GM21390 (cell line): ENCODE results near the gene ZNF672.
"Not testable (repeated sequence)": the region's sequence is repeated elsewhere in the genome, so short reads cannot be mapped to it uniquely, and the experiment has no call there.

Source experiments
- ATAC-seq: cut with Tn5 transposase; IDR thresholded peaks from one replicate; pipeline ENCODE4 v1.9.1; 2021; ENCODE audit not compliant: unreplicated experiment

The ZNF672 gene

DNA sequence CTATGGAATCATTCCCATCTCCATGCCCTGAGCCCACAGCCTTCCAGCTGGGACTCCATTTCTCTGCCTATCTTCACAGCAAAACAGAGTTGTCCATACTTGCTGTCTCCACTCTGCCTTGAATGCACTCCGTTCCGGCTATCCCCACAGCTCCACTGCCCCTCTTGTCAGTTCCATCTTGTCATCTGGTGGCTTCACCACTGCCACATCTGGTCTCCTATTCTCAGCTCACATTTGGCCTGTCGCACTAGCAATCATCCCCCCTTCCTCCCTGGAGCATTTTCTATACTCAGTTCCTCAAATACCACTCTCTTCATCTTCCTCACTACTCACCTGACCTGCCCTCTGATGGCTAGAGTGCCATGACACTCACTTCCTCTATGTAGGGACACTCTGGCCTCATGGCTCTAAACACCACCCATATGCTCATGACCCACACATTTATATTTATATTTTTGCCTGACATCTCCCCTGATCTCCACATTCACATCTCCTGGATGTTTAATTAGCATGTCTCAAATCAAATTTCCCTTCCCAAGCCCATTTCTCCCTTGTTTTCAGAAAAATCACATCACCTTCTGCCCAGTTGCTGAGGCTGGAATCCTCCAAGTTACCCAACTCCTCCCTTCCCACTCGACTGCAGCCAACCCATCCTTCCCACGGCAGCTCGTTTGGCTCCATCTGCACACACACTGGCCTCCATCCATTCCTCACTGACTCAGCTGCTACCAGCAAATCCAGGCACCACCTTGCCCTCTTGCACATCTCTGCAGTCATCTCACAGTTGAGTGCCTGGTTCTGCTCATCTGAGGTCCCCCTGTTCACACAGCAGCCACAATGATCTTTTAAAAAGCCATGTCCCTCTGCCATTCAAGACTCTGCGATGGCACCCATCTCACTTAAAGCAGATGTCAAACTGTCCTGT lies 14.7 kb downstream of the ZNF672 start:
- peak; percentile 39 for ATAC-seq

DNA sequence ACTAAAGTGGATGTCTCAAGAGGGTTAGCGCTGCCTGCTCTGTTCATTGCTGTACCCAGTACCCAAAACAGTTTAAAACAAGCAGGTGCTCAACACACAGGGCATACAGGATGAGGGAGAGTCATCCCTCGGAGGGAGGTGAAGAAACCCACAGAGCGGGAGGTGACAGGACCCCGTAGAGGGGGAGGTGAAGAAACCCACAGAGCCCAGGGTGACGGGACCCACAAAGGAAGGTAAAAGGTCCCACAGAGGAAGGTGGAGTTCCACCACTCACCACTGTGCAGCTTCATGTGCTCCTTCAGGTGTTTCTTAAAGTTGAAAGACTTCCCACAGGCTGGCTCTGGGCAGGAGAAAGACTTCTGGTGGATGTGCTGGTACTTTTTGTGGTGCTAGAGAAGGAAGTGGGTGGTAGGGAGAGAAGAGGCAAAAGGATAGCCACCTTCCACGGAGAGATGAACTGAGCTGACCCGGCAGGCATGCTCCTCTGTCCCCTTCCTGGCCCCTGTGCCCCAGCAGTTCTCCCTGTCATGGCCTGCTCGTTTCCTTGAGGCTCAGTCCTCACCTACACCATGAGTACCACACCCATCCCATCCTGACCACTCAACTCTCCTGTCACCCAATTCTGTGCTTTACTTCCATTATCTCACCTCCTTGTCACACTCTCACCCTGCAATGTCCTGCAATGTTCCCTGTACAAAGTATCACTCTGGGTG lies 15.8 kb downstream of the ZNF672 start:
- ATAC-seq: no peak

DNA sequence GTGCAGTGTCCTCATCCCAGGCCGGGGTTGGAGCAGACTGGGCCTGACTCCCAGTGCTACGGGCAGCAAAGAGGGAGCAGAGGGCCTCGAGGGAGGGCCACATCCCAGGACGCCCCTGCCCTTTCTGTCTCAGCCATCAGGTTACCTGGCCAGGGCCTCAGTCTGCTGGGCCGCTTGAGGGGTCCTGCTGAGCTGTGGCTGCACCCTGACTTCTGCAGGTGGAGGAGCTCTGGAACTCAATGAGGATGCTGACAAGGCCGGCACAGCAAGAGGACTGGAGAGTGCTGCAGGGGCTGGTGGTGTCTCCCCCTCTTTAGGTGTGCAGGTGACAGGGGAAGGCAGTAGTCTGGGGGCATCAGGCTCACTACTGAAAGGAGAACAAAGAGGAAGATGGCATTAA lies 17.6 kb downstream of the ZNF672 start:
- ATAC-seq: no peak

DNA sequence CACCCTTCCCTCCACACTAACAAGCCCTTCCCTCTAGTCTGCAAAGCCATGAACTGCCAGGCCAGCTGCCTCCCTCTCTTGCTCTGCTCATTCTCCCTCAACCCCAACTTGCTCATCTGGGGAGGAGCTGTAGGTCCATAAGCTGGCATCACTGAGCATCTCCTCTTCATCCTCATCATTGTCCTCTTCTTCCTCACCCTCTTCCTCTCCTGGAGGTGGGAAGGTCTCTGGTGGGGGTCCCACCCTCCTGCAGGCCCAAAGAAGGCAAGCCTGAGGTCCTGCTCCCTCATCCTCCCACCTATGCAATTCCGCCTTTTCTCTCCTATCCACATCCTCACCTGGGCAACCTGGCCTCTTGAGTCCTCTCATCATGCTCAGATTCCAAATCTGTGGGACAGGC lies 18.2 kb downstream of the ZNF672 start:
- ATAC-seq: no peak

DNA sequence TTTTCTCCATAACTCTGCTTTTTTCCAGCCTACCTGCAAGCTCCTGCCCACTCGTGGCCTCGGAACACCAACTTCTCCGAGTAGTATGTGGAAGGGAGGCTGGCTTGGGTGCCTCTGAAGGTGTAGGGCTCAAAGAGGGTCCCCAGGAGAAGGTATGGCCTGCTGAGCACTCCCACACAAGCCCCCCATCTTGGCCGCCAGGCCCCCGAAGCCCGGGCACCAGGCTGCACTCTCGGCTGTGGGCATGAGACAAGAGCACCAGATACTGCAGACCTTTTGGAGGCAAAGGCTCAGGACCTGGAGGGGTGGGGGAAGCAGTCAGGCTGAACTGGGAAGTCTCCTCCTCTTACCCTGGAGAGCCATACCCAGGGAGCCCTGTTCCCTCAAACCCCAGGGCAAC lies 19.2 kb downstream of the ZNF672 start:
- no peak for ATAC-seq

DNA sequence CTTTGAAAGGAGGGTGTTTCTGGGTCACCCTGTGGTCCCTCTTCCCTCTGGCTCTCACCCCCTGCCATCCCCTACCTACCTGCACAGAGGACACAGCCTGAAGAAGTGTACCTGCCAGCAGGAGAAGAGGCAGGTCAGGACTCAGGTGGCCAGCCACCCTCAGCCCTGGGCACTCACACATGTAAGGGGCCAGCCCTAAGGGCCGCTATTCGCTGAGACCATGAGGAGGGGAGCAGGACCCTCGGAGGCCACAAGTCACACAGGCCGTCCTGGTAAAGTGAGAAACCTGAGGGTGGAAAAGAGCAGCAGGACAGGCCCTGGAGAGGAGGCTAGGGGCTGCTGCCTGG lies 19.7 kb downstream of the ZNF672 start:
- peak; percentile 1 for ATAC-seq

DNA sequence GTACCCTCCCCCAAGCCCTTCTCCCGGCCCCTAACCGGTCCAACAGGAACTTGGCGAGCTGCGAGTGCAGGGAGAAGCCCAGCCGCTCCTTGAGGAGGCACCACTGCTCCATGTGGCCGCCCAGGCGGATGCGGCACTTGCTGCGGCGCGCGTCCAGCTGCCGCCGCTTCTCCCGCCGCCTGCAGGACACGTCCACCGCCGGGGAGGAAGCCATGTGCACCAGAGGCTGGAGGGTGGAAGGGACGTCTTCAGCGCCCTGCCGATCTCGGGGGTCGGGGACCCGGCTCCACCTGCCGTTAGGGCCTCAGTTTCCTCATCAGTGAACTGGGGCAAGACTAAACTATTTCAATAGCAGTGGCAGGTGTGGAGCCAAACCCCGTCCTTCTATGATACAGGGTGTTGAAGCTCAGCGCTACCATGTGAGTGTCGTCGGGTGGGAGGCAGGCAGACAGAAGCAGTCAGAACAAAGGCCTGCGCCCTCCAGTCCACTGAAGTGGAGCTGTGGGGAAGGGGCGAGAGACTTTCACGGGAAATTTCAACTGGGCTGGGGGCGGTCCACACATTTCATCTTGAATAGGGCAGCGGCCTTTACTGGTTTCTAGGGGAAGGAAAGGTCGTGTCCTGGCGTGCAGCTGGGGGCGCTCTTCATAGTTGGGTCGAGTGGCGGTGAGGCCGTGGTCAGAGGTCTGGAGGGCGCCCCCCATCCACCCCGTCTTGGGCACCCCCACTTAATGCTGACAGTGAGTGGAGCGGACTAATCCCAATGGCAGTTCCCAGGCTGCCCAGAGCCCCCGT lies 20.3 kb downstream of the ZNF672 start:
- ATAC-seq: peak; percentile 37

DNA sequence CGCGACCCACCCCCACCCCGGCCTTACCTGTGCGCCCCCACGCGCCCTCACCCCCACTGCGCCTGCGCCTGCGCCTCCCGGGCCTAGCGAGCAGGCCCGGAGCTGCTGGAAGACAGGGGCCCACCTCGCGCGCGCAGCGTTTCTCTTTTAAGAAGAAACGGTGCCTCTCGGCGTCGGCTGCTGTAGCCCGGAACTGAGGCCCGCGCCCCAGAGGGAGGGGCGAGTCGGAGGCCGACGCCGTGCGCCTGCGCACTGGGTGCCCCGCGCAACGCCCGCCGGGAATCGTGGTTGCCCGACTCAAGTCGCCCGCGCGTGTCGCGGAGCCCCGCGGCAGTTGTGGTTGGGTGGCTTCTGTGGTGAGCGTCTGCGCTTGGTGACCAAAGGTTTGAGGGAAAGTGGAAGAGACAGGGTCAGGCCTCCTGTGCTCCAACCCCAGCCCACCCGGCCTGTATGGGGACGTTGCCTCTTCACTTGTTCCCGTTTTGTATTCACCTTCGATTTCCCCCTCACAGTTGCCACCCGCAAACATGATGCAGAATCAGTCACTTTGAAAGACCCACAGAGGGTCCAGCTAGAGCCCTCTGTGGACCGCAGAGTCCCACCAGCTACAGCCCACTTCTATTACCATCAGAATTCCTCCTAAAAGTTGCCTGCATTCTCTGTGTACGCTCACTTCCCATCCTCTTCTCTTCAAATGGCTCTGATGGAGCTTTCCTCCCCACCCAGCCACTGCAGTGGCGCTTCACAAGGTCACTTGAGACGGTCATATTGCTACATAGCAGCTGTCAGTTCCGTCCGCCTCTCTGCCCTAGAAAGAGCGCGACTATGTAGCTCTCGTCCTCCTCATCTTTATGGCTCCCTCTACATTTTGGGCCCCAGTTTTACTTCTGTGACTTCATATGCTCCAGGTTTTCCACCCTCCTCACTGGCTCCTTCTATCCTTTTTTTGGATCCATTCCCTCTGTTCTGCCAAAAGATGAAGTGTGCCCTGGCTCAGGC lies 21.2 kb downstream of the ZNF672 start, which contains the start of gene ZNF692:
ZNF692 (minus strand) TSS at position 195 of the 999 bp plus-strand sequence. CDS start 776 bp downstream, outside the sequence.
- ATAC-seq: peak; percentile 72

DNA sequence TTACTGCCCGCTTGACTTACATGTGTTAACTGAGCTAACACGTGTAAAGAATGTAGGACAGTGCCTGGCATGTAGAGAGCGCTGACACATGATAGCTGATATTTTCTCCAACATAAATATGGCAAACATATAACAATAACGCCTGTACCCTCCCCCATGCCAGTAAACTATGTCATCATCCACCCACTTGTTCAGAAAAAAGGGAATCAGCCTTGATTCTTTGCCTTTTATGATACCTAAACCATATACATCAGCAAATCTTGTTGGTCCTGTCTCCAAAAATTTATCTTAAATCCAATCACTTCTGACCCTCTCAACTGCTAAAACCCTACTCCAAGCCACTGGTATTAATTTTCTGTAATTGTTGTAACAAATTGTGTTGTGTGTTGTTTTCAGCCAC lies 22.0 kb downstream of the ZNF672 start:
- ATAC-seq: no peak

DNA sequence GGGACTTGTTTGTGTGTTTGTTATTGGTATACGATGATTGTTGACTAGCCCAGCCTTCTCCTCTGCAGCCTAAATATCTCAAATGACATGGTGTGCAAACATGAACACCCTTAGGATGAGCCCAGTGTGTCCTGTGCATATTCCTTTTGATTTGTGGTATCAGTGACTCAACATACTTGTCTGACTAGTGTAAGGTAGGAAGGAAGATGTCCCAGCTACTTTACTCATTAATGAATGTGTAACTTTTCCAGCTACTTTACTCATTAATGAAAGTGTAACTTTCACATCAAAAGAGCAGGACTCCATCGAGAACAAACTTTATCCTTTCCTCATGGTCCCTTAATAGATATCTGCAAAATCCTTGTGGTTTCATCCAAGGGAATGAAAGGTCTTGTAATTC lies 23.6 kb downstream of the ZNF672 start:
- ATAC-seq: no peak

DNA sequence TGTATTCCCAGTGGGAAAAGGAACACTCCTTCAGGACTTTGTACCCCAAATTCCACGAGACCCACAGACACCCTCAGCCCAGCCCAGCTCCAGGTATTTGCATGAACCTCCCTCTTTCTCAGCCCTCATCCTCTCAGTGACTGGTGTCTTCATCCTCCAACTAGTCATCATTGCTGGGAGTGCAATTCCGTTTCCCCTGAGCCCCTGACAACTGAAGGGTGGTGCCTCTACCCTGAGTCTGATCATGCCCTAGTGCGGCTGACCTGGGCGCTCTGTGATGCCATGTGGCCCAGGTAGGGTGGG lies 24.6 kb downstream of the ZNF672 start:
- peak; percentile 12 for ATAC-seq

DNA sequence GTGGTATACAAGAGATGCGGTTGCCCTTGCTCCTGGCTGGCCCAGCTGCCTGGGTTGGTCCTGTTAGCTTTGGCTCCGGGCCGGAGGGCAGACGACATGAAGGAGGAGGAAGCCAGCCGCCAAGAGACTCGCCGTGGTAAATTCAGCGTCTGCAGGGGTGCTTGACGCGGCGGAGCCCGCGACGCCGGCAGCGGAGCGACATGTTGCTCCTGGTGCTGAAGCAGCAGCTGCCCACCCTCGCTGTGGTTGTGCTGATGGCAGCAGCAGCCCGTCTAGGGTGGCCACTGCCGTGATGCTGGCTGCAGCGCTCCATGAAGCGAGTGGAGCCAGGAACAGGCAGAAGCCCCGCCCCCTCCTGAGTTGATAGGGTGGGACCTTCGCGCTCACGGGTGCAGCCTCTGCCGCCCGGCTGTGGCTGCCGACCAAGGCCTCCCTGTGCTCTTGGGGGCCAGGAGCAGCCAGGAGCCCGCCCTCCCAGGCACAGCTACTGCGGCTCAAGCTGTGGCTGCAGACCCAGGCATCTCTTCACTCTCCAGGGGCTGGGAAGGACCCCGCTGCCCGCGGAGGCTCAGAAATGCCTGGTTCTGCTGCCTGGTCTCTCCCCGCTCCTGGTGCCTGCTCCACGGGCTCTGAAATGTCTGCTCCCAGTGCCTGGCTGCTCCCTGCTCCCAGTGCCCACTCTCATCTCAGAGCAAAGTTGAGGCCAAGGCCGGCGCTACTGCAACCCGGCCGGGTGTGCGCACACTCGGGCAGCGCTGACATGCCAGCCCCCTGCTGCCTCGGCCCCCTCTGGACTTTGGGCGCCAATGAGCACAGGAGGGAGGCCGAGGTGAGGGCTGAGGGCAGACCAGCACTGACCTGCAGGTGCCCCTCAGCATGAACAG lies 25.2 kb downstream of the ZNF672 start:
- ATAC-seq: peak; percentile 68

DNA sequence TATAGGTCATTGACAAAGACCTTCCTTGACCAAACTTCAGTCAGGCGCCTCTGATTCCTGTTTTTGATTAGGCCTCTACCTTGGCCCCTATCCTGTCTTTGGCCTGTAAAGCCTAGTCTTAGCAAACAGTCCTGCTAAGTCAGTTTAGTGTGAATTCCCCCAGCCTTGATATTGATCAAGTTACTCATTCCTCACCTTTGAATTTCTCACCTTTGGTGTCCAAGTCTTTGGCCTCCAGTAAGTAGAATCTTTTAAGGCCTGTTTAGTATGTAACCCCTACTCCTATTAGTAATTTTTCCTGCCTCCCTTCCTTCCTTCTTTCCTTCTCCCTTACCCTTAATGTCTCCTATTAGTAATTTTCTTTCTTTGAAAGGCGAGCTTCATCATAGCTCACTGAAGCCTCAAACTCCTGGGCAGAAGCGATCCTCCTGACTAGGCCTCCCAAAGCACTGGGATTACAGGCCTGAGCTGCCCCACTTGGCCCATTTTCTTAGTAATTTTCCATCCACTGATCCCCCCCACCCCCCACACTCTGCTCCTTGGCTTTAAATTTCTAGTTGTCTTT lies 33.9 kb downstream of the ZNF672 start:
- no peak for ATAC-seq

DNA sequence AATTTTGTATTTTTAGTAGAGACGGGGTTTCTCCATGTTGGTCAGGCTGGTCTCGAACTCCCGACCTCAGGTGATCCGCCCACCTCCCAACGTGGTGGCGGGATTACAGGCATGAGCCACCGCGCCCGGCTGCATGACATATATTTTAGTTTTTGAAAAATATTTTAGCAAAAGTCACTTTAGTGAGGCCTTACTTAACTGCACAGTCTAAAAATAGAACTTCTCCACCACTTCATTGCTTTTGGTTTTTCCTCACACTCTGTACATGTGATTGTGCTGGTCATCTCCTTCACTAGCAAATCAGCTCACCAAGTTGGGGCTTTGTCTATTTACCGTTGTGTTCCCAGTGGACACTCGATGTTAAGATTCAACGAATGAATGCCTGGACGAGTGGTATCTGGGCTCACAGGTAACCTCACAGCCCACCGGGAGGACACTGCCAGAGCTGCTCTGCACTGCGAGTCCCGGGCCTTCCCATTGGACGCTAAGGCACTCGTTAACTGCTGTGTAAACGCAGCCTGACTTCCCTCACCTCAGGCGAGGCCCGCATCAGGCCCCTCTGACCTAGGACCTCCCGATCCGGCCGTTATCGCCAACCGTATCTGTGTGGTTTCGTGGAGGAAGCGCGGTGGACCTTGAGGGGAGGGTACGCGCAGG lies 34.9 kb downstream of the ZNF672 start:
- peak; percentile 42 for ATAC-seq

DNA sequence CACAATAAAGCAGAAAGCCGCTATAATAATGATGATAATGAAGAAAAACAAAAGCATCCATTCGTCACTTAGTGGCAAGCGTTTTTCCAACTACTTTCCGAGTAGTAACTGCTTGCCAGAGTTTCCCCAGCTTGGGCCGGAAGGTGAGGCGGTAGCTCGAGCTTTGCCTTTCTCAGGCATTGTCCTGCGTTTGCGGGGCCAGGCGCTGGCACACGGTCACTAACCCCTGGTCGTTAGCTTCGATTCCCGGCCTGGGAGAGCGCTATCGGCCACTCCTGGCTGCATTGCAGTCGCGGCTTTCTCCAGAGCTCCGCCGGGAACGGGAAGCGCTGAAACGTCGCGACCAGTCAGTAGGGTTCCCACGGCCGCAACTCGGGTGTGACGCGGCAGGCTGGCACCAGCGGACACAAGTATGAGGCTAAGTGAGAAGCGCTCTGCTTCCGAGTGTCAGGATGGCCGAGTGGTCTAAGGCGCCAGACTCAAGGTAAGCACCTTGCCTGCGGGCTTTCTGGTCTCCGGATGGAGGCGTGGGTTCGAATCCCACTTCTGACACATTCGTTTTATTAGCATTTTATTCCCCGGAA lies 35.5 kb downstream of the ZNF672 start:
- ATAC-seq: peak; percentile 79

DNA sequence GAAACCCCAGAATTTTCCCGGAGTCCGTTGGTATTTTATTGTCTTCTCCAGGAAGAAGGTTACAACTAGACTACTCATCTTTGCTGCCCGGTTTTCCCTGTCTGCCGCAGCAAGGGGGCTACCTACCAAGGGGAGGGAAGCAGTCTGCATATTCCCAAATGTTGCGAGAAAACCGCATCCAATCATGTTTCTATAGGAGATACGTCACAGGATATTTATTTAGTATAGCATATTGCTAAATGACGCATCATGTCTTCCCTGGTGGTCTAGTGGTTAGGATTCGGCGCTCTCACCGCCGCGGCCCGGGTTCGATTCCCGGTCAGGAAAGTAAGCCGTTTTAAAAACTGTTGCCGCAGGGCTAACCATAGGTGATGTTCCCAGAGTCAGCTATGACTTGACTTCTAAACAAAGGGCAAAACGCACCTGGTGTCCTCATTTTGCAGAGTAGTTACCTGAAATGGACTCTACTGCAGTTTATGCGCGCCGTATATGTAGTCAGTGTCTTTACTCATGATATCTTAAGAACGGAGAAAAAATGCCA lies 36.0 kb downstream of the ZNF672 start:
- ATAC-seq: peak; percentile 56

DNA sequence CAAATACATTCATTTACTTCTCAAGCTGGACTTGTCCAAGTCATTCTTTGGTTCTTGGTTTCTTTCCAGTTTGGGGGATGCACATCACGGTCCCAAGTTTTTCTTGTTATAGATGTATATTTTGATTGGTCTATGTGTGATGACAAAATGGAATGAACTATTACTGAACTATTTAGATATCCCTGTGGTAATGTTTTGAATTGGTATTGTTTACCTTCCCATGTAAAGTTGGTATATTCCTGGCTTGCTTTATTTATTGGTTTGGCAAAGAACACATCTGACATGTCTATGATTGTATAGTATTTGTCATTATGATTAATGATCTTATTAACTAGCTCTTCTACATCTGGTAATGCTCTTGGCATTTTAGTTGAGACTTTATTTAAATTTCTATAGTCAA lies 43.2 kb downstream of the ZNF672 start:
- no peak for ATAC-seq

DNA sequence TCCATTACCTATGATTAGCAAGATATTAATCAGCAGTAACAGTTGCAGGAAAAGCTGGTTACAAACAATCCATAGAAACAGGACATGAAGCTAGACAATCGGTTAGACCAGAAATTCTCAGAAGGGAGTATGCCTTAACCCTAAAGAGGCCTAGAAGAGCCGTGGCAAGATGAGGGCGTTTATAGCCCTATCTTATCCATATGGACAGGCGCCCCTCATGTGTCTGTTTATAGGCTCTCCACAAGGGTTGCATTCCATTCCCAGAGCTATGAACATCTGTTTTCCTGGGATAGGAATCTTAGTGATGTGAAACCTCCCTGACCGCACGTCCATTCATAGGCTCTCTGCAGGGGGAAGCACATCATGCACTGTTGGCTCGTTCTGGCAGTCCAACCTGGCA lies 44.4 kb downstream of the ZNF672 start:
- not testable (repeated sequence) for ATAC-seq
